Esophagus squamous epithelium (tissue), 4 donors: ENCODE results near the gene ACTL10.

Source experiments
- CTCF ChIP-seq, 6 experiments: fragments of 450-650 bp in 4 of 6; fragments of 200-600 bp in 2 of 6; sonication (generic) in 2 of 6; IDR thresholded peaks; one replicate each; pipeline ENCODE4 v1.5.1; 2016 to 2019; ENCODE audit warnings: antibody characterized with exemption in 6 of 6, mild to moderate bottlenecking in 4 of 6, moderate library complexity in 4 of 6
- POLR2A ChIP-seq, 4 donors: fragments of 450-650 bp; IDR thresholded peaks; one replicate each; pipeline ENCODE4 v1.6.1; 2017; ENCODE audit warnings: antibody characterized with exemption in 4 of 4, mild to moderate bottlenecking in 4 of 4, moderate library complexity in 3 of 4

DNA sequence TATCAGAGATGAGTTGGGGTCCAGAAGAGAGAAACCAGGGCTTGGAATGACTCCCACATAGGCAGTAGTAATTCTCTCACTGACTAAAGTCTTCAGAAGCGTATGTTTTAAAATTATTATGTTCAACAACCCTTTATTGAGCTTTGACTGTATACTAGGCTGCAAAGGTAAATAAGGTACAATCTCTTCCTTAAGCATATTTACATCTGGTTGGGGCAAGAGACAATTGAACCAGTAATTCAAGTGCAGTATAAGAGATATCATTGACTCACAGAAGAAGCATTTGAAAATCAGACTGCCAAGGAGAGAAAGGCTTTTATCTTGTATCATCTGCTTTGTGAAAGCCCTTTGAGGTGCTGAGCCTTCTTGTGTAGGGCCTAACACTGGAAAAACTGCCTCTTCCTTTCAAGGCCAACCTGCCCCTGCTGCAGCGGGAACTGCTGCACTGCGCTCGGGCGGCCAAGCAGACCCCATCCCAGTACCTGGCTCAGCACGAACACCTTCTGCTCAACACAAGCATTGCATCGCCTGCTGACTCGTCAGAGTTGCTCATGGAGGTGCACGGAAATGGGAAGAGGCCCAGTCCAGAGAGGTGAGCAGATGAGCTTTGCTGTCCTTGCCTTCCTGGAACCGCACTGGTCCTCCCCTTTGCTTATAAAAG, 43.9 kb upstream of the ACTL10 start:
- TF ChIP-seq CTCF (IDR thresholded peaks at IDR 0.05): no peak
- no peak for TF ChIP-seq POLR2A (IDR thresholded peaks at IDR 0.05)
